Measurements from ENCODE around the gene WWTR1.

Gene WWTR1

GRCh38 chr3:149532489-149533180 is 125.2 kb downstream of the WWTR1 start:
- DNase-seq (ENCODE audit: low spot score), result no peak

DNA sequence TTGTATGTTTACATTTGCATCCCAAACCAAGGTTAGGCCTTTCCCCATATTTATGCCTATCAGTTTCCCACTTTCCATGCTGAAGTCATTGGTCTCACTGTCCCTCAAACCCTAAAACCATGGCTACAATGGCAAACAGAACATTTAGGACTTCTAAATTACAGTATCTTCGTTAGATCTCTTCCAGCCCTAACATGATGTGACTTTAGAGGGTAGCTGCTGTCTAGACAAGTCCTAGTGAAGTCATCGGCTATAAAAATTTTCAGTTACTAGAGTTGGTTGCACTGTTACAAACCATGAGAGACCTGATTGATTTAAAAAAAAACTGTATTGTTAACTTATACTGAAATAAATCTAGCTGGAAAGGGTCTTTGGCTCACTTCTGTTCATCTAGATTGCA is 128.7 kb downstream of the WWTR1 start:
- DNase-seq (ENCODE audit: low spot score), result no peak

- DNase-seq (ENCODE audit: low spot score), result no peak
Measured at GRCh38 chr3:149528340-149528650, 129.5 kb downstream of the WWTR1 start.

DNA sequence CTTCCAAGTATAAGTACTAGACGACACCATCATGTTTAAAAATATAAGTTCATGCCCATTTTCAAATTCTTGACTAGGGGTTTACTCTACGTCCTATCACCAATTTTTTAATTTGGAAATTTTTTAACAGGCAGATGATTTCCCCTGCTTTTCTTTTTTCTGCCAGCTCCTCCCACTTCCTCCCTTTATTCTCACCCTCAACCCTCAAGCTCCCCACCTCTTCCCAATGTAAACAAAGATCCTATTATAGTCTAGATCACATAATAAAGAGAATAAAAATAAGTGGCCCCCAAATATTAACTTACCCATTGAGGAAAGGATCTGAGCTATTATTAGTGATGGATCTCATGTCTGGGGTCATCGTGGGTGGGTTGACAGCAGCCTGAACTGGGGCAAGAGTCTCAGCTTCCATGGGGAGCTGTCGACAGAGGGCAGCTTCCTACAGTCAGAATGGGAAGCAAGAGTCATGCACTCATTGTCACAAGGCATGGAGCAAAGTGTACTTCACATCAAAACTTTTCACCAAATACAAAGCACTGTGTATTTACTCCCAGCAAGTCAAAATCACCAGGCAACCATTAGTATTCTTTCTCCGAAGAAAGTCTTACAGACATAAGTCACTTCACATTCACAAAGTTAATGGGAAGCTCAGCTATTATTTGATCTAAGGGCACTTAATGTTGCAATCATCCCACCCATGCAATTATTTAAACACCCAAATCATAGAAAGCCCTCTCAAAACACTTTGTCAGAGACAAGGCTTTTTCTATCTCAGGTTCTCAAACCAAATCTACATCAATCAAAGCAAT is 130.1 kb downstream of the WWTR1 start:
- no peak for DNase-seq (ENCODE audit: low spot score)

DNA sequence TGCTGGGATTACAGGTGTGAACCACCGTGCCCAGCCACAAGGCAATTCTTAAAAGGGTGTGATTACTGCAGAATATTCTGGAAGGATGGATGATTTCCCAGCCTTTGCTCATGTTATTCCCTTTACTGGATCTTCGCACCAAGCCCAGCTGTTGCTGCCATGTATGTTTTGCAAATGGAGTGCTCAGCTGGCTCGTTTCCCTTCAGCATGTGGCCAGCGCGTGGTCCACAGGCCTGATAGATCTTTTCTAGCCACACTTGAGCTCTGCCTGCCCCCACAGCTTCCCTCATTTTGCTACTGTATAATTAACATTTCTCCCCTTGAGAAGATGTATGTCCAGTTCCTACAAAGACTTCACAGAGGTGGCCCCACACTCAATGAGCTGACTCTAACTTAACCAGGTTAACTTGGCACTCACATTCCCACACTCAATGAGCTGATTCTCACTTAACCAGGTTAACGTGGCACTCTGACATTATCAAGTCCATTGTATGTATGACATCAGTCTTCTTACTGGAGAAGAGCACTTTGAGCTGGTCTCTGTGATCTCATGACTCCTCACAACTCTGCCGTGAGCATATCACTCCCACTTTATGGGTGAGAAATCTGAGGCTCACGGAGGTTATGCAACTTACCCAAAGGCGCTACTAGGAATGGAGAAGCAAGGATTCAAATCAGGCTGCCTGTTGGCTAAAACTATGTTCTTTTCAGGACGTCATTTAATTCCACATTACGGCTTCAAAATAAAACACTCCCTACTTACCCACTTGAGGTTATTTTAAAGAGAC is 134.1 kb downstream of the WWTR1 start:
- no peak for DNase-seq (ENCODE audit: low spot score)

DNA sequence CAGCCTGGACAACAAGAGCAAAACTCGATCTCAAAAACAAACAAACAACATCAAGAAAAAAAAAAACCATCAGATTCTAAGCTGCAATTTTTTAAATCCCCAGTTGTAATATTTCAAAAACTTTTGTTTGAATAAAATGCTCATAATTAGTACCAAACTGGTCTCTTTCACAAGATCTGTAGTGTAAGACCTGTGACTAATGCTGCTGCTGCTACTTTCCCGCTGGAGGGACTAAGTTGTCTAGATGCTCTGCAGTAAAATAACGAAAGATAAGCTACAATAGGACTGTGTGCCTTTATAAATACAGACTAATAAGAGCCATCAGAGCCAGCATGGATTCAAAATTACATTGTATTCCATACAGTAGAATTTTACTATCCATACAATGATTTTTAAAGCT is 137.9 kb downstream of the WWTR1 start:
- no peak for DNase-seq (ENCODE audit: low spot score)

DNA sequence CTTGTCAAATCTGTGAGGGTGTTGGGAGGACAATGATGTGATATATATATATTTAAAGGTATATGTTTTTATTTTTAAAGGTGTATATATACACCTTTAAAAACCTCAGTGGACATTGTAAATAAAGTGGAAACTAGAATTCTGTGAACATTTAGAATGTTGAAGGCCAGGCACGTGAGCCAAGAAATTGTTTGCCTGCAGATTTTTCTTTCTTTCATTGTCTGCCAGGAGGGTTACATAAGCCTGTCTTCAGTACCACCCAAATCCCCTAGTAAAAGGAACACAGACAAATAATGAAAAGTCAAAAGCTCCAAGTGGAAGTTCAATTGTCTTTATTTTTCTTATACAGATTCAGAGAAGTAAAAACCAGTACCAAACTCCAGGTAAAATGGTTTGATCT is 140.9 kb downstream of the WWTR1 start:
- DNase-seq (ENCODE audit: low spot score), result no peak

GRCh38 chr3:149515249-149515648 is 142.6 kb downstream of the WWTR1 start:
- DNase-seq (ENCODE audit: low spot score), result no peak

GRCh38 chr3:149514471-149514870 is 143.4 kb downstream of the WWTR1 start:
- no peak for DNase-seq (ENCODE audit: low spot score)

- peak; percentile 49 for DNase-seq (ENCODE audit: low spot score)
Measured at GRCh38 chr3:149512073-149512782, 145.6 kb downstream of the WWTR1 start.

DNA sequence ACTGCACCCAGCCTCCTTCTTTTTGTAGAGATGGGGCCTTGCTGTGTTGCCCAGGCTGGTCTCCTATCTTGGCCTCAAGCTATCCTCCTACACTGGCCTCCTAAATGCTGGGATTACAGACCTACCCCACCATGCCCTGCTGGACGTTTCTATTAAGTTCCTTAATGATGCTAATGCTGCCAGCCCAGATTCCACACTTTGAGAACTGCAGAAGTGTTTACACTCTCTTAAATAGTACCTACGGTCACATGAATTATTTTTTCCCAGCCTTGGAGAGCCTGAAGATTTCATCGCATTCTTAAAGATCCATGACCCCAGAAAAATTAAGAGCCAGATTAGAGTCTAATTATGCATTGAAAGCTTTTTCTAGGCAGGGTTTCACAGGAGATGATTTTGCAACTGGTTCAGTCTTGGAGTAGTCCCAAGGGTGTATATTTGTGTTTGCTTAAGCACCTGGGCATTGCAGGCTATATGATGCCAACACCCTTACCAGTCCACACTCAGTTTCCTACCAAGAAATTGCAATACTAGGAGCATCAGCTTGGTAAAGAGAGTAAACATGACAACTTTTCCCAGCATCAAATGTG is 146.7 kb downstream of the WWTR1 start:
- no peak for DNase-seq (ENCODE audit: low spot score)

DNA sequence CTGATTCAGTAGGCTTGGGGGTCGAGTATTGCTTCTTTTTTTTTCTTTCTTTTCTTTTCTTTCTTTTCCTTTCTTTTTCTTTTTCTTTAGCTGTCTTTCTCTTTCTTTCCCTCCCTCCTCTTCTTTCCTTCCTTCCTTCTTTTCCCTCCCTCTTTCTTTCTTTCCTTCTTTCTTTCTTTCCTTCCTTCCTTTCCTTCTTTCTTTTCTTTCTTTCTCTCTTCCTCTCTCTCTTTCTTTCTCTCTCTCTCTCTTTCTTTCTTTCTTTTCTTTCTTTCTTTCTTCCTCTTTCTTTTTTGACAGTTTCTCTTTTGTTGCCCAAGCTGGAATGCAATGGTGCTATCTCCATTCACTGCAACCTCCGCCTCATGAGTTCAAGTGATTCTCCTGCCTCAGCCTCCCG is 147.3 kb downstream of the WWTR1 start:
- DNase-seq (ENCODE audit: low spot score), result no peak

GRCh38 chr3:149509526-149509925 is 148.3 kb downstream of the WWTR1 start:
- no peak for DNase-seq (ENCODE audit: low spot score)

DNA sequence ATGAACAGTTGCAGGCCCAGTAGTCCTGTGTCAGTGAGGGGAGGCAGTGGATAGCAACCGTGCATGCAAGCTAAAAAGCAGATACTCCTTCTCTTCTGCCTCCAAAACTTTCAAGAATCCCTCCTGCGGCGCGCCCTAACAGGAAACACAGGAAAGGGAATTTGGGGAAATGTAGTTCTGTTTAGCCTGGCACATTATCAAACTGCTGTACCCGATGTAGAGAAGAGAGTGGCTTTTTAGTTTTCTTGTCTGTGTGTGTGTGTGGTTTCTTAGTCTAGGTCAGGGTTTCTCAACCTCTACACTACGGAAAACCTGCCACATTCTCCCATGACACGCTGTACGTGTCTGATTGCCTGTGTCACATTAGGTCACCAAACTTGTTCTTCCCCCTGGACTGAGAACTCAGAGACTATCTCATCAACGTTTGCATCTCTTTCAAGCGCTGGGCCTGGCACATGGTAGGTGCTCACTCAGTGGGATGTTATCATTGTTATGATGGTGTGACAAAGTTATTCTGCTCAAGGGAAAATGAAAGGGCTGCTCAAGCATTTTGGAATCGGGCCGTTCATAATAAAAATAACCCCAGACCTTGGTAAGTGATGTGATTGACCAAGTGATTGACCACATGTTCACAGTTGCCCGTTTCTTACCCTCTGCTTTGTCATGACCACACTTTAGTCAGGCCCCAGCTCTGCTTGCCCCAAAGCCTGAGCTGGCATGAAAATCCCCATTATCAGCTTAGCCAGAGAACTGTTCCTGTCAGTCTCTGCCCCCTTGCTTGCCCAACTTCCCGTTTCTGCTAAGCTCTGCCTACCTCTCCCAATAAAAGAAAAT is 150.1 kb downstream of the WWTR1 start:
- DNase-seq (ENCODE audit: low spot score), result peak; percentile 31

DNA sequence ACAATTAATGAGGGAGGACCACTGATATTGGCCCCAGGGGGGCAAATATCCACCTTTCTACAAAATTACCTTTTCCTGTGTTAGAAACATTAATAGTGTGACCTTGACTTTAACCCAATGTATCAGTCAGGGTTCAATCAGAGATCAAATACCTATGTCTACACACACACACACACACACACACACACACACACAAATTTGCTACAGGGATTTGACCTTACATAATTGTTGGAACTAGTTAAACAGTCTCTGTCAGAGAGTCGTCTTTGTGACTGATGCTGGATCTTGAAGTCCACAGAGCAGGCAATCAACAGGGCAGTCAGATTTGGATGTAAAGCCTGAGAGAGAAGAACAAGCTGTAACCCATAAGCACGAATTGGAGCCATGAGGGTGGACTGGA is 150.9 kb downstream of the WWTR1 start:
- DNase-seq (ENCODE audit: low spot score), result no peak

DNA sequence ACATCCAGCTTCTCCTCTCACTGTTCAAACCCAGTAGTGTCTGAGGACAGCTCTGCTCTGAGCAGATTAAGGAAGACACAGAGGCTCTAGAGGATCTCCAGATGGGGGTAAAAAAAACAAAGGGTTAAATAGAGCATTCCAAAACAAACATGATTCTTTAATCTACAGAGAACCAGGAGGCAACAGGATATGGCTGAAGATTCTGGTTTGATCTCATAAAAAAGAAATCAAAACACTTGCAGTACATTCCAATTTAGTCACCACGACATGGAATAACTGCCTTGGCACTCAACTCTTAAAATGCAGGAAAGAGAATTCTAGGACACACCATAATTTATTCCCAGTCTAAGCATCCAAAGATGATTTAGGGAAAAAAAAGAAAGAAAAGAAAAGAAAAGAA is 151.3 kb downstream of the WWTR1 start:
- no peak for DNase-seq (ENCODE audit: low spot score)

DNA sequence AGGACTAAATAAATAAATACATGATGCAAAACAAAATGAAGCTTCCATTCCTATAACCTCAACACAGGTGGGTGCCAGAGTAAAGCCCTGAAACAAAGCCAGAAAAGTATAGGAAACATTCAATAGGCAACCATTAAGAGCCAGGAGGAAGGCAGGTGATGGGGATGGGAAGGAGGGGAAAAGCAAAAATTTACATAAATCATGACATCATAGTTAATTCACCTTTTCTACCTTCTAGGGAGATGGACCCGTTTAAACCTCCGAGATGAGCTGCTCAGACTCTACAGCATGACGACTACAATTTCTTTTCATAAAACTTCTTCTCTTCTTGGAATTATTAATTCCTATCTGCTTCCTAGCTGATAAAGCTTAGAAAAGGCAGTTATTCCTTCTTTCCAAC is 155.4 kb downstream of the WWTR1 start:
- no peak for DNase-seq (ENCODE audit: low spot score)

- no peak for DNase-seq (ENCODE audit: low spot score)
Measured at GRCh38 chr3:149501524-149501923, 156.3 kb downstream of the WWTR1 start.

GRCh38 chr3:149497966-149498670 is 159.7 kb downstream of the WWTR1 start:
- DNase-seq (ENCODE audit: low spot score), result no peak

GRCh38 chr3:149496891-149497290 is 160.9 kb downstream of the WWTR1 start:
- DNase-seq (ENCODE audit: low spot score), result no peak

Data from activated CD4-positive, alpha-beta T cell treated with anti-CD3 and anti-CD28 coated beads, Interleukin-2, Interleukin-4, amounts not matched to agents 100 ng/mL and 50 ng/mL, durations not matched to agents 16 hours and 8 hours (primary cell).